Panc1 (cell line): ENCODE measurements around the gene F3. TPM values are rescaled to one million over a fixed set of nuclear protein-coding genes. Genes with fewer than 3 reads are reported as not detected.

ENCODE experiments used
- ATAC-seq: fragments of 200-7000 bp; cut with Tn5 transposase; 2 replicates; pipeline ENCODE4 v1.9.1; 2020; ENCODE audit warnings: mild to moderate bottlenecking, moderate library complexity
- BruUV-seq: library from RNA; stranded (reverse); fragments of 400-500 nt; replicated peaks from 2 replicates; lab custom pipeline; 2021; lab: Mats Ljungman, UMichigan
- CTCF ChIA-PET: fragments of 300-600 bp; sonication (Branson Sonifier 250); formaldehyde crosslinking; loops from one replicate; lab custom pipeline; 2022; ENCODE audit warnings: antibody characterized with exemption; lab: Charles Lee
- POLR2A ChIA-PET: fragments of 300-600 bp; sonication (Branson Sonifier 250); formaldehyde crosslinking; loops from one replicate; lab custom pipeline; 2022; ENCODE audit warnings: antibody characterized with exemption; lab: Charles Lee
- DNase-seq: peaks from one replicate; pipeline ENCODE4 v3.0.0-alpha.2; 2010; ENCODE audit warnings: low read depth, low spot score
- H3K27ac ChIP-seq: 2 replicates; pipeline ENCODE4 v1.5.1; 2011; ENCODE audit warnings: mild to moderate bottlenecking, low read length, inconsistent platforms
- H3K27me3 ChIP-seq: fragments of 200-500 bp; sonication (Bioruptor generic); 2 replicates; pipeline ENCODE4 v1.6.0; 2014; ENCODE audit warnings: low read length, inconsistent platforms; ENCODE audit not compliant: control insufficient read depth, insufficient read depth
- H3K36me3 ChIP-seq: fragments of 200-500 bp; sonication (Bioruptor generic); 2 replicates; pipeline ENCODE4 v1.5.1; 2014; ENCODE audit warnings: inconsistent platforms, mild to moderate bottlenecking, low read length, moderate library complexity; ENCODE audit not compliant: control insufficient read depth, insufficient read depth
- H3K4me1 ChIP-seq: 2 replicates; pipeline ENCODE4 v1.5.1; 2011; ENCODE audit warnings: inconsistent platforms, mild to moderate bottlenecking, low read length, moderate library complexity; ENCODE audit not compliant: control insufficient read depth, insufficient read depth
- H3K4me3 ChIP-seq, 2 experiments: 2 replicates each; pipeline ENCODE4 v1.5.1; 2011 to 2012; ENCODE audit warnings: low read depth in 2 of 2, low read length in 2 of 2, mild to moderate bottlenecking in 2 of 2, inconsistent platforms in 1 of 2, moderate library complexity in 1 of 2
- H3K9me3 ChIP-seq: fragments of 200-500 bp; sonication (Bioruptor generic); 2 replicates; pipeline ENCODE4 v1.5.1; 2014; ENCODE audit warnings: low read depth, mild to moderate bottlenecking, inconsistent platforms, low read length, moderate library complexity; ENCODE audit not compliant: control insufficient read depth, insufficient read depth
- CTCF ChIP-seq: fragments of 450-650 bp; IDR thresholded peaks from 2 replicates; pipeline ENCODE4 v1.5.1; 2017; ENCODE audit warnings: mild to moderate bottlenecking
- POLR2AphosphoS5 ChIP-seq: IDR thresholded peaks from 2 replicates; pipeline ENCODE4 v1.6.1; 2012; ENCODE audit warnings: mild to moderate bottlenecking, low read depth, low read length, moderate library complexity
- REST ChIP-seq, 2 experiments: IDR thresholded peaks; 2 replicates each; pipeline ENCODE4 v1.6.1; 2011 to 2012; ENCODE audit warnings: low read depth in 2 of 2, control low read depth in 1 of 2, low read length in 1 of 2, mild to moderate bottlenecking in 1 of 2, moderate library complexity in 1 of 2; ENCODE audit not compliant: insufficient read depth in 1 of 2
- SIN3A ChIP-seq: IDR thresholded peaks from 2 replicates; pipeline ENCODE4 v1.6.1; 2012; ENCODE audit warnings: low read depth, mild to moderate bottlenecking, low read length, moderate library complexity, borderline replicate concordance; ENCODE audit not compliant: insufficient read depth
- TCF7L2 ChIP-seq: IDR thresholded peaks from 2 replicates; pipeline ENCODE4 v1.6.1; 2011; ENCODE audit warnings: mild to moderate bottlenecking, low read depth, low read length, inconsistent platforms
- in situ Hi-C: cut with HindIII; loops from 2 replicates; pipeline ENCODE4 v1.10.0; 2016; ENCODE audit warnings: low sequenced_read_pairs, low pct_unique_long_range_greater_than_20kb
- intact Hi-C: fragments of 100-400 bp; cut with micrococcal nuclease; formaldehyde crosslinking; loops from one replicate; pipeline ENCODE4 v1.10.0; 2022; ENCODE audit not compliant: unreplicated experiment
- total RNA-seq: library from RNA; stranded (reverse); gene quantifications from one replicate; pipeline ENCODE4 v1.2.1, GENCODE V29; 2021; ENCODE audit not compliant: unreplicated experiment

The F3 gene
- total RNA-seq, 1 experiment from 2014 or later: 2.6 TPM

DNA sequence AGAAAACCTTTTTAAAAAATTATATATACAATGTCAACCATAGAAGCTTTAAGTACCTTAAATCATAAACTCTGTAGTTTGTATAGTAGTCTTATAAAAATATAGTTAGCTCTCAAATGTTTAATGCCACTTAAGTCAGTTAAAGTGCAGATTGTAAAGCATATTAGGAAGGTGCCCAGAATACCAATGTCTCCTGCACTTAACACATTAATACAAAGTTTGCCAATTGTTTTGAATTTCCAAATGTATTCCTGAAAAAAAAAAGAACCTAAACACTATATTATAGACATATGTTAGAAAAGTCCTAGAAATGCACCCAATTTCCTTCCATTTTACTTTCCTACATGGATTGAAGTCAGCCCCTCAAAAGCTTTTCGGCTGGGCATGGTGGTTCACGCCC lies 12.1 kb downstream of the F3 start:
- no peak for ATAC-seq
- Histone ChIP-seq H3K9me3 (no peaks in the 10 kb centered on the region), H3K4me3 (no peak overlapping the region), H3K27ac (no peak overlapping the region), H3K27me3 (no peaks in the 10 kb centered on the region), H3K4me1 (no peaks in the 10 kb centered on the region), H3K36me3 (no peaks in the 10 kb centered on the region)
- DNase-seq: no peak
- intact Hi-C loops: no loop called here
- CTCF ChIA-PET: no interaction called here
- in situ Hi-C loops: no loop called here
- BruUV-seq: no TSS peak
- no peak for TF ChIP-seq CTCF
- TF ChIP-seq REST (IDR thresholded peaks at IDR 0.05; ENCODE audit: insufficient read depth in 1 of 2, low read depth in 2 of 2, low read length in 1 of 2): no peak
- TF ChIP-seq SIN3A: no peak
- TF ChIP-seq TCF7L2: no peak
- TF ChIP-seq POLR2AphosphoS5: no peak
- POLR2A ChIA-PET: no interaction called here

GRCh38 chr1:94528826-94529225 lies 12.7 kb downstream of the F3 start:
- POLR2A ChIA-PET: no interaction called here

More at GRCh38 chr1:94528826-94529225, 12.7 kb downstream of the F3 start:
- no peak overlapping the region for H3K4me3 ChIP-seq
- no peak for DNase-seq
- no peak for ATAC-seq
- no peaks in the 10 kb centered on the region for H3K27me3 ChIP-seq
- intact Hi-C loops: no loop called here
- TF ChIP-seq POLR2AphosphoS5 (no peak), CTCF (no peak), SIN3A (no peak), REST (IDR thresholded peaks at IDR 0.05; ENCODE audit: insufficient read depth in 1 of 2, low read depth in 2 of 2, low read length in 1 of 2) (no peak), TCF7L2 (no peak)
- no peaks in the 10 kb centered on the region for H3K4me1 ChIP-seq
- in situ Hi-C loops: no loop called here
- H3K9me3 ChIP-seq: no peaks in the 10 kb centered on the region
- H3K36me3 ChIP-seq: no peaks in the 10 kb centered on the region
- BruUV-seq: no TSS peak
- CTCF ChIA-PET: no interaction called here
- no peak overlapping the region for H3K27ac ChIP-seq
